Measurements from ENCODE around the gene CACNA1H.

DNA sequence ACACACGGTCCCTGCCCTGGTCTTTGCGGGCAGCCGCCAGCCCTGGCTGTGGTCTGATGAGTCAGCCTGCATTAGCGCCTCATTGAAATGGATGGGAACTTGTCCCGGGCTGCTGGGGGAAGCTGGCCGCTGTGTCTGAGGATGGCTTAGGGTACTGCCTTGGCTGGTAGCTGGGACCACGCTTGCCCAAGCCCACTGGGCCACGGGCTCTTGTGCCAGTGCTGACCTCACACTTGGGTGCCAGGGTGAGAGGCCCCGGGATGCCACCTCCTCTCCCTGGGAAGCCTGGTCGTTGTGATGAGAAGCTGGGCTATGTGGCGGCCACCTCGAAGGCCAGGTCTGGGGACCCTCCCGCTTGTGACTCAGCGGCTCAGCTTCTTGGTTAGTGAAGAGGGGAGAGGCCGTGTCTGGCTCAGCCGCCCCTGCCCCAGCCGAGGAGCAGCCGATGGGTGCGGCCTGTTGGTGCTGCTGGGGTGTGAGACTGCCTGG lies 10.7 kb downstream of the CACNA1H start:
- TF ChIP-seq, protein P1, sequence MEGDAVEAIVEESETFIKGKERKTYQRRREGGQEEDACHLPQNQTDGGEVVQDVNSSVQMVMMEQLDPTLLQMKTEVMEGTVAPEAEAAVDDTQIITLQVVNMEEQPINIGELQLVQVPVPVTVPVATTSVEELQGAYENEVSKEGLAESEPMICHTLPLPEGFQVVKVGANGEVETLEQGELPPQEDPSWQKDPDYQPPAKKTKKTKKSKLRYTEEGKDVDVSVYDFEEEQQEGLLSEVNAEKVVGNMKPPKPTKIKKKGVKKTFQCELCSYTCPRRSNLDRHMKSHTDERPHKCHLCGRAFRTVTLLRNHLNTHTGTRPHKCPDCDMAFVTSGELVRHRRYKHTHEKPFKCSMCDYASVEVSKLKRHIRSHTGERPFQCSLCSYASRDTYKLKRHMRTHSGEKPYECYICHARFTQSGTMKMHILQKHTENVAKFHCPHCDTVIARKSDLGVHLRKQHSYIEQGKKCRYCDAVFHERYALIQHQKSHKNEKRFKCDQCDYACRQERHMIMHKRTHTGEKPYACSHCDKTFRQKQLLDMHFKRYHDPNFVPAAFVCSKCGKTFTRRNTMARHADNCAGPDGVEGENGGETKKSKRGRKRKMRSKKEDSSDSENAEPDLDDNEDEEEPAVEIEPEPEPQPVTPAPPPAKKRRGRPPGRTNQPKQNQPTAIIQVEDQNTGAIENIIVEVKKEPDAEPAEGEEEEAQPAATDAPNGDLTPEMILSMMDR (IDR thresholded peaks at IDR 0.05): no peak
- no peak for TF ChIP-seq POLR2AphosphoS5 (IDR thresholded peaks at IDR 0.05; ENCODE audit: low read depth, low read length)
- TF ChIP-seq SIN3A (IDR thresholded peaks at IDR 0.05; ENCODE audit: borderline replicate concordance, insufficient read depth, low read depth, low read length): no peak
- no peak for TF ChIP-seq REST (IDR thresholded peaks at IDR 0.05; ENCODE audit: insufficient read depth in 1 of 2, low read depth in 2 of 2, low read length in 1 of 2)
- TF ChIP-seq TCF7L2 (IDR thresholded peaks at IDR 0.05; ENCODE audit: low read depth, low read length): no peak
